Hematopoietic multipotent progenitor cell treated with erythropoietin and hydrocortisone succinate and interleukin-3 and kit ligand, for 4 days (in vitro differentiated cells): ENCODE results near the gene PNPLA6.
"Not testable (repeated sequence)": the region's sequence is repeated elsewhere in the genome, so short reads cannot be mapped to it uniquely, and the experiment has no call there.

Experiments used
- DNase-seq: peaks from one replicate; pipeline ENCODE4 v3.0.0-alpha.2; 2015

The PNPLA6 gene

DNA sequence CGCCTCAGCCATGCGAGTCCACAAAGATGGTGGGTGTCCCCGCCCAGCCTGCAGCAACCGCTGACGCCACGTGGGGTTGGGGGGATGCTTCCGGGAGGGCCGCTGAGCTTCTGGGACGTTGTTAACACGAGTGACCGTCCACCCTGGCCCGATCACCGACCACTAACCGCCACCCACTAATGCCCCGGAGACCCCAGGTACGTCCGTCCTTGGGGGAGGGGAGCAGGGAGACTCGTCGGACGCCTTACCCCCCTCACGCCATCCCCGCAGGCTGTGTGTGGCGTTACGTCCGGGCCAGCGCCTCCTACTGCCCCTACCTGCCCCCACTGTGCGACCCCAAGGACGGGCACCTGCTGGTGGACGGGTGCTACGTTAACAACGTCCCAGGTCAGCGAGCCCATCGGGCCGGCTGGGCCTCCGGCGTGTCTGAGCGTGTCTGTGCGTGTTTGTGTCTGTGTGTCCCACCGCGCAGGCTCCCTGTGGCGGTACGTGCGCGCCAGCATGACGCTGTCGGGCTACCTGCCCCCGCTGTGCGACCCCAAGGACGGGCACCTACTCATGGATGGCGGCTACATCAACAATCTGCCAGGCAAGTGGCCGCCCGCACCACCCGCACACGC lies 21.3 kb downstream of the PNPLA6 start:
- DNase-seq: no peak

- no peak for DNase-seq
Observed at GRCh38 chr19:7558667-7559066, 23.1 kb downstream of the PNPLA6 start.

DNA sequence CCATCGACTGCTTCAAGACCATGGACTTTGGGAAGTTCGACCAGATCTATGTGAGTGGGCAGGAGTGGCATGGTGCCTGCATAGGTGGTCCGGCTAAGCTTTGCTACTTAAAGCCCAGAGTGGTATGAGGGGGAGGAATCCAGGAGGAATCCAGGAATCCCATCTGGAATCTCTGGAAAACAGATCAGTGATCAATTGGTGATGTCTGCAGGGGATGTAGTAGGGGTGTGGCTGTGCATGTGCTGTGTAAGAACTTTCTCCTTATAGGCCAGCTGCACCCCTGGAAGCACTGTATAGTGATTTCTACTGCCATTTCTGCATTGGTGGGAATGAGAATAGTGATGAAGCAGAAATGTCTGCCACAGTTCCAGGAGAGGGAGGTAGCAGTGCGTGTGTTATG lies 23.6 kb downstream of the PNPLA6 start:
- no peak for DNase-seq

- DNase-seq: no peak
Observed at GRCh38 chr19:7560255-7560654, 24.7 kb downstream of the PNPLA6 start.

DNA sequence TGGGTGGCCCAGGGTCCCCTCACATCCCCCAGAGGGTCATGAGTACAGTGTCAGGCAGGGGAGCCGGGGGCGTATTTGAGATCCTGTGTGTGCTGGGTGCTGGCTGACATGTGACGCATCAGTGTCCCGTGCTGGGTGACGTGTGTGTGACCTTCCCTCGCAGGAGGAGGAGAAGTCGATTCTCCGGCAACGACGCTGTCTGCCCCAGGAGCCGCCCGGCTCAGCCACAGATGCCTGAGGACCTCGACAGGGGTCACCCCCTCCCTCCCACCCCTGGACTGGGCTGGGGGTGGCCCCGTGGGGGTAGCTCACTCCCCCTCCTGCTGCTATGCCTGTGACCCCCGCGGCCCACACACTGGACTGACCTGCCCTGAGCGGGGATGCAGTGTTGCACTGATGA lies 25.8 kb downstream of the PNPLA6 start:
- no peak for DNase-seq

GRCh38 chr19:7562646-7563393 lies 27.3 kb downstream of the PNPLA6 start:
- peak; percentile 54 for DNase-seq

DNA sequence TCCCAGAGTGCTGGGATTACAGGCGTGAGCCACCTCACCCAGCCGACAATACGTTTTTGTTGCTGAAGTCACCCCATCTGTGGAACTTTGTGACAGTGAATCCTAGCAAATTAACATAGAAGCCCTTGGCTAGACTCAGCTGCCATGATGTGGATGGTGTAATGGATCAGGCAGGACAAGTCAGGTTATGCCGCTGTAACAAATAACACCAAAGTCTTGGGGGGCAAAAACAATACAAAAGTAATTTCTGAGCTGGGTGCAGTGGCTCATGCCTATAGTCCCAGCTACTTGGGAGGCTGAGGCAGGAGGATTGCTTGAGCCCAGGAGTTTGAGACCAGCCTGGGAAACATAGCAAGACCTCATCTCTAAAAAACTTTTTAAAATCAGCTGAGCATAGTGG lies 29.3 kb downstream of the PNPLA6 start:
- no peak for DNase-seq

DNA sequence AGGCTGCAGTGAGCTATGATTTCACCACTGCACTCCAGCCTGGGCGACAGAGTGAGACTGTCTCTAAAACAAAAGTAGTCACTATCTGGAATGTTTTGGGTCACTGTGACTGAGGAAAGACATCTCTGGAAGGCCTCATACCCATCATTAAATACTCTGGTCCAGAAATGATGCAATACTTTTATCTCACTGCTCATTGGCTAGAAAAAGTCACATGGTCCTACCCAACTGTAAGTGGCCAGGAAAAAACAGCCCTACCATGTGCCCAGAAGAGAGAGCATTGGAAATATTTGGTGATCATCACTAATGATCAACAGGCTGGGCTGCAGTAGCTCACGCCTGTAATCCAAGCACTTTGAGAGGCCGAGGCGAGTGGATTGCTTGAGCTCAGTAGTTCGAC lies 29.8 kb downstream of the PNPLA6 start:
- no peak for DNase-seq

GRCh38 chr19:7570761-7571160 lies 35.2 kb downstream of the PNPLA6 start:
- no peak for DNase-seq

DNA sequence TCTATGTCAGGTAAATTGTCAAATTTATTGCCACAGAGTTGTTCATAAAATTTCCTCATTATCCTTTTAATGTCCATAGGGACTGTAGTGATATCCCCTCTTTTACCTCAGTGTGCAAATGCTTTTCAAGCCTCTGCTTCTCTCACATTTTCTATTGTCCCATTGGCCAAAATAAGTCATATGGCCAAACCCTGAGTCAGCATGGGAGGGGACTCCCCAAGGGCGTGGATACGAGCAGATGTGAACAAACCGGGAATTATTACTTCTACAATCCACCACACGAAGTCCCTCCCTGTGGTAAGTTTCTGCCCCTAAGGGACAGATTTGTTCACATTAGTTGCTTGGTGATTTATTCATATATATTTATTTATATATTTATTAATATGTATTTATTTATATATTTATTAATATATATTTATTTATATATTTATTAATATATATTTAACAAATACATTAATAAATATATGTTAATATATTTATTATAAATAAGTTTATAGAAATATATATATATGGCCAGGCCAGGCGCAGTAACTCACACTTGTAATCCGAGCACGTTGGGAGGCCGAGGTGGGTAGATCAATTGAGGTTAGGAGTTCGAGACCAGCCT lies 40.0 kb downstream of the PNPLA6 start:
- DNase-seq: peak; percentile 59

- not testable (repeated sequence) for DNase-seq
Observed at GRCh38 chr19:7577422-7577821, 41.9 kb downstream of the PNPLA6 start.

- no peak for DNase-seq
Observed at GRCh38 chr19:7578127-7578526, 42.6 kb downstream of the PNPLA6 start.

DNA sequence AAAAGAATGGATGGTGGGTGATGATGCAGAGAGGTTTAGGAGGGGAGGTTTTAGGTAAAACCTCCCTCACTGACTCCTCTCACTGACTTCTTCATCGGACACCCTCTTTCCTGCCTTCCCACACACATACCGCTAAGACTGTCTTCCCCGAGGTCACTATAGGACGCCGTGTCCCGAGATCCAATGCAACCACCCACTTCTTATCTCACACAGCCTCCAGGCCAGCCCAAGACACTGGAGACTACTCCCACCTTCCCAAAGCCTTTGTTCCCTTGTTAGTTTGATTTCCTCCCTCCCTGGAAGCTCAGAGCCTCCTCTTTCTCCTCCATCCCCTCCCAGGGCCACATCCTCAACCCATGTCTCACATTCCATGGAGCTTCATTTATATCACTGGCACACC lies 43.7 kb downstream of the PNPLA6 start:
- DNase-seq: no peak

DNA sequence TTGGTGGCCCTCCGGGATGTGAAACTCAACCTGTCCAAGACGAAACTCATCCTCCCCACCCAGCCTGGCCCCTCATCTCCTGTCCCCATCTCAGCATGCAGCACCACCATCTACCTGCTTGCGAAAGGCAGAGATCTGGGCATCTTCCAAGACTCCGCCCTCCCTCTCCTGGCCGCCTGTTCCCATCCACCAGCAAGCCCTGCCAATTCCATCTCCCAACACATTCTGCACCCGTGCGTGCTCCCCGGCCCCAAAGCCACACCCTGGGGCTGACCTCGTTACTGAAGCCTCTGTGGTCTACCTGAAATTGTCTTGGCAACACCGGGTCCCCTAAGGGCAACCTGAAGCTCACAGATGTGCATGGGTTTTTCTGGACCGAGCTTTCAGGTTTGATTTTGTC lies 46.9 kb downstream of the PNPLA6 start:
- no peak for DNase-seq

GRCh38 chr19:7589822-7590221 lies 54.3 kb downstream of the PNPLA6 start:
- DNase-seq: no peak

- no peak for DNase-seq
Observed at GRCh38 chr19:7590256-7590655, 54.7 kb downstream of the PNPLA6 start.

- peak; percentile 47 for DNase-seq
Observed at GRCh38 chr19:7595466-7596133, 60.1 kb downstream of the PNPLA6 start, which contains the start of gene CAMSAP3. Gene CAMSAP3, plus strand, starts transcription at chr19:7595863. Its CDS starts 140 bp downstream, at chr19:7596003.

- no peak for DNase-seq
Observed at GRCh38 chr19:7596211-7596937, 60.9 kb downstream of the PNPLA6 start.

DNA sequence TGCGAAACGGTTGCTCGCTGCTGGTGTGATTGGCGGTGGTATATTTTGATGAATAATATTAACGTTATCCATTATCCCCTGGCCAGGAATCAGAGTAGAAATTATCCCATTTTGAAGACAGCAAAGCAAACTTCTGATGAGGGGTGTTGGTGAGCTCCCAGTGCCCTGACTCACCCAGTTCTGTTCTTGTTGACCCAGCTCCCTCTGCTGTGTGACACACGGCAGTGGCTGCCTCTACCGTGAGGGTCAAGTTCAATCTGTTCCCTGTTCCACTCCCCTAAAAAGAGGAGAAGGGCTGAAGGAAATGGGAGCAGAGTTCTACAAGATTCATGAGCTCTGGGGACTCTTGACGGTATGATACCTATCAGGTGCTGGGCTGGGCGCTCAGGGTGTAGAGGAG lies 62.2 kb downstream of the PNPLA6 start:
- no peak for DNase-seq

DNA sequence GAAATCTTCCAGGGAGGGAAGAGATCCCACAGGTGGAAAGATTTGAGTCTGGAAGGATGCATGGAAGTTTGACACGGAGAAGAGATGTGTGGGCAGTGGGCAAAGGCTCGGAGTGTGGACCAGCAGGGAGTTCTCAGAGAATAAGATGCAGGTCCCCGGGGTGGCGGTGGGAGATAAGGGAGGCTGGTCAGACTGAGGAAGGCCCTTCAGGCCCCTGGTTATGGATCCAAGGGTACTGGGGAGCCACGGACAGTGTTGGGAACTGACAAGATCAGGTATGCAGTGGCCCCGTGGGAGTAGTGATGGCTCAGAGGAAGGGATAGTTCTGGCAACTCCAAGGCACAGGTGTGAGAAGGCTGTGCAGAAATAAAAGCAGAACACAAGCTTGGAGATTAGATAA lies 62.7 kb downstream of the PNPLA6 start:
- DNase-seq: no peak

DNA sequence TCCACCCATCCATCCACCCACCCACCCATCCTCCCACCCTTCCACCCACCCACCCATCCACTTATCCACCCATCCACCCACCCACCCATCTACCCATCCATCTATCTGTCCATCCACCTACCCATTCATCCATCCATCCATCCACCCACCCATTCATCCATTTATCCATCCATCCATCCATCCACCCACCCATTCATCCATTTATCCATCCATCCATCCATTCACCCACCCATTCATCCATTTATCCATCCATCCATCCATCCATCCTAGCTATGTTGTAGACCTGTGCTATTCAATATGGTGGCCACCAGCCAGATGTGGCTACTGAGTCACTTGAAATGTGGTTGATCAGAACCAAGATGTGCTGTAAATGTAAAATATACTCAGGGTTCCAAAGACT lies 65.2 kb downstream of the PNPLA6 start:
- DNase-seq: no peak

GRCh38 chr19:7602240-7602934 lies 66.9 kb downstream of the PNPLA6 start:
- no peak for DNase-seq
